ENCODE measurements around the gene DAZAP2.

- TF ChIP-seq ZNF766 (CRISPR knock-in tag; IDR thresholded peaks at IDR 0.05; ENCODE audit: borderline replicate concordance) (no peak), CTCF (CRISPR knock-in tag; IDR thresholded peaks at IDR 0.05) (no peak)
Observed at GRCh38 chr12:51198568-51199365, 39.9 kb upstream of the DAZAP2 start.

All from HepG2 (cell line).